Measurements from ENCODE around the gene LIMCH1.

Gene LIMCH1

DNA sequence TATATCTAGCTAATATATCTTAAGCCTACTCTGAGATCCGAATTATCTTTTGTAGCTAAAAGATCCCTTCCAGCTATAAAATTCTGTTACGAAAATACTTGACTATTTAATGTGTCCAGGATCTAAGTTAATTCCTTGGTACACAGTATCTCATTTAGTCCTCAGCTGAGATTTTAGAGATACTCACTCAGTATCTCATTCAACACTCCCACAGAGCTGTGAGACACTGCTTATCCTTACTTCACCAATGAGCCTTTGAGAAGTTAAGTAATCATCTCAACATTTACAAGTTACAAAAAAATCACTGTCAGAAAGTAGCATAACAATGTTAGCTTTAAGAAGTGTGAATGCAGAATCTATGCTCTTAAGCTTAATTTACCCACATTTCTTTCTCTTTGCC lies 76.6 kb downstream of the LIMCH1 start:
- TF ChIP-seq, protein P1, sequence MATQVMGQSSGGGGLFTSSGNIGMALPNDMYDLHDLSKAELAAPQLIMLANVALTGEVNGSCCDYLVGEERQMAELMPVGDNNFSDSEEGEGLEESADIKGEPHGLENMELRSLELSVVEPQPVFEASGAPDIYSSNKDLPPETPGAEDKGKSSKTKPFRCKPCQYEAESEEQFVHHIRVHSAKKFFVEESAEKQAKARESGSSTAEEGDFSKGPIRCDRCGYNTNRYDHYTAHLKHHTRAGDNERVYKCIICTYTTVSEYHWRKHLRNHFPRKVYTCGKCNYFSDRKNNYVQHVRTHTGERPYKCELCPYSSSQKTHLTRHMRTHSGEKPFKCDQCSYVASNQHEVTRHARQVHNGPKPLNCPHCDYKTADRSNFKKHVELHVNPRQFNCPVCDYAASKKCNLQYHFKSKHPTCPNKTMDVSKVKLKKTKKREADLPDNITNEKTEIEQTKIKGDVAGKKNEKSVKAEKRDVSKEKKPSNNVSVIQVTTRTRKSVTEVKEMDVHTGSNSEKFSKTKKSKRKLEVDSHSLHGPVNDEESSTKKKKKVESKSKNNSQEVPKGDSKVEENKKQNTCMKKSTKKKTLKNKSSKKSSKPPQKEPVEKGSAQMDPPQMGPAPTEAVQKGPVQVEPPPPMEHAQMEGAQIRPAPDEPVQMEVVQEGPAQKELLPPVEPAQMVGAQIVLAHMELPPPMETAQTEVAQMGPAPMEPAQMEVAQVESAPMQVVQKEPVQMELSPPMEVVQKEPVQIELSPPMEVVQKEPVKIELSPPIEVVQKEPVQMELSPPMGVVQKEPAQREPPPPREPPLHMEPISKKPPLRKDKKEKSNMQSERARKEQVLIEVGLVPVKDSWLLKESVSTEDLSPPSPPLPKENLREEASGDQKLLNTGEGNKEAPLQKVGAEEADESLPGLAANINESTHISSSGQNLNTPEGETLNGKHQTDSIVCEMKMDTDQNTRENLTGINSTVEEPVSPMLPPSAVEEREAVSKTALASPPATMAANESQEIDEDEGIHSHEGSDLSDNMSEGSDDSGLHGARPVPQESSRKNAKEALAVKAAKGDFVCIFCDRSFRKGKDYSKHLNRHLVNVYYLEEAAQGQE (IDR thresholded peaks at IDR 0.05; ENCODE audit: insufficient read depth in 1 of 2, low read depth in 2 of 2, low read length in 2 of 2): no peak
- TF ChIP-seq TAF1 (IDR thresholded peaks at IDR 0.05; ENCODE audit: borderline replicate concordance, insufficient read depth, low read length): no peak
- no peak for TF ChIP-seq FOXP2 (optimal IDR thresholded peaks at IDR 0.05; ENCODE audit: borderline replicate concordance, extremely low read depth, extremely low read length, insufficient read depth)
- no peak for TF ChIP-seq POLR2AphosphoS5 (IDR thresholded peaks at IDR 0.05; ENCODE audit: low read depth, low read length)
- TF ChIP-seq SIN3A (IDR thresholded peaks at IDR 0.05; ENCODE audit: borderline replicate concordance, insufficient read depth, low read length): no peak

DNA sequence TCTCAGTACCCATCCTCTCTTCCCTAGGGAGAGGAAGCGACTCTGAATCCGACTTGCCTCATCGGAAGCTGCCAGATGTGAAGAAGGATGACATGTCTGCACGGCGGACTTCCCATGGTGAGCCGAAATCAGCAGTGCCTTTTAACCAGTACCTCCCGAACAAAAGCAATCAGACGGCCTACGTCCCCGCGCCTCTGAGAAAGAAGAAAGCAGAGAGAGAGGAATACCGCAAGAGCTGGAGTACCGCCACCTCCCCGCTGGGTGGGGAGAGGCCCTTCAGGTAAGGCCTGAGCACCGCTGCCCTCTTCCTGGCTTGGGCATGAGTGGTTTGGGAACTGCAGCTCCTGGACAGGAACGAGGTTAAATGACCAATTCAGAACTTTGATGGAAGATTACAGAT lies 81.2 kb downstream of the LIMCH1 start:
- TF ChIP-seq SIN3A (IDR thresholded peaks at IDR 0.05; ENCODE audit: borderline replicate concordance, insufficient read depth, low read length): no peak
- no peak for TF ChIP-seq TAF1 (IDR thresholded peaks at IDR 0.05; ENCODE audit: borderline replicate concordance, insufficient read depth, low read length)
- TF ChIP-seq, protein P1 (IDR thresholded peaks at IDR 0.05; ENCODE audit: insufficient read depth in 1 of 2, low read depth in 2 of 2, low read length in 2 of 2): no peak
- TF ChIP-seq FOXP2 (optimal IDR thresholded peaks at IDR 0.05; ENCODE audit: borderline replicate concordance, extremely low read depth, extremely low read length, insufficient read depth): no peak
- no peak for TF ChIP-seq POLR2AphosphoS5 (IDR thresholded peaks at IDR 0.05; ENCODE audit: low read depth, low read length)

DNA sequence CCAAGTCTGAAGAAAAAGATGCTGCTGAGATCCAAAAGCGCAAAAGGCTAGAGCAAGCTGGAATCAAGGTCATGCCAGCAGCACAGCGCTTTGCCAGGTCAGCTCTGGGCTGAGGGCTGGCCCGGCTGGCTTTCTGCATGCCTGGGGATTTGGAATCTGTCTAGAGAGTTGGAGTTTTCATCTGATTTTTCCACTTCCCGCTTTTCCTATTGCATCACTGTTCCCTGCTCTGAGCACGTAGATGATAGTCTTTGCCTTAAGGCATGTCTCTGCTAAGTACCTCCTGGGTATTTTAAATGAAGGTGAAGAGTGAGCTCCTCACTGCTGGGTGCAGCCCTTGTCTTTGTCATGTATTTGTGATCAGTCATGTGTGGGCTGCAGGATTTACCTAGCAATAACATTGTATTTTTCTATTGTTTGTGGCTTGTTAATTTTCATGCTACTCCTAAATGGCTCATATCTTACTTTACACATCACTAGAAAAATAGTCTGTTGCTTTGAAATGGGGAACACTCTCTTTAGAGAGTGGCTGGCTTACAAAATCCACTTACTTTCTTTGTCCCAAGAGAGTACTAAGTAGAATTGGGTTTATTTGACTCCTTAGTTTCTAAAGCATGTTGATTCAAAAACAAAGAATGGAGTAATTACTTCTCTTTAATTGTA lies 82.8 kb downstream of the LIMCH1 start:
- no peak for TF ChIP-seq FOXP2 (optimal IDR thresholded peaks at IDR 0.05; ENCODE audit: borderline replicate concordance, extremely low read depth, extremely low read length, insufficient read depth)
- TF ChIP-seq, protein P1 (IDR thresholded peaks at IDR 0.05; ENCODE audit: insufficient read depth in 1 of 2, low read depth in 2 of 2, low read length in 2 of 2): no peak
- TF ChIP-seq POLR2AphosphoS5 (IDR thresholded peaks at IDR 0.05; ENCODE audit: low read depth, low read length): no peak
- TF ChIP-seq TAF1 (IDR thresholded peaks at IDR 0.05; ENCODE audit: borderline replicate concordance, insufficient read depth, low read length): no peak
- TF ChIP-seq SIN3A (IDR thresholded peaks at IDR 0.05; ENCODE audit: borderline replicate concordance, insufficient read depth, low read length): no peak

DNA sequence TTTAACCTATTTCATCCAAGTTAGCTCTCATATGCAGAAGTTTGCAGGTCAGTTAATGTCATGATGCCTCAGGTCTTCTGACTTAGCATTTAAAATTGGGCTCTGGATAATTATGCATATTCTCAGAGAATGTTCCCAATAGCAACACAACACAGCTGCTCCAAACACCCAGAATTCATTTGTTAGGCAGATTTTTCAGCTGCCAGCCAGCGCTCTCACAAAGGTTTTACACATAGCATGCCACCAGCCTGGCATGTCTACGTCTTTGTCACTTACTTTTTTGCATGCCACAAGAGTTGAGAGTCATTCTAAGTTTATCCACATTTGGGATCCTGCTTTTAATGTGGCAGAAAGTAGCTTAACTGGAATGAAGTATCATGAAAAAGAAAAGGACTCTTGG lies 84.8 kb downstream of the LIMCH1 start:
- TF ChIP-seq FOXP2 (optimal IDR thresholded peaks at IDR 0.05; ENCODE audit: borderline replicate concordance, extremely low read depth, extremely low read length, insufficient read depth) (no peak), SIN3A (IDR thresholded peaks at IDR 0.05; ENCODE audit: borderline replicate concordance, insufficient read depth, low read length) (no peak), TAF1 (IDR thresholded peaks at IDR 0.05; ENCODE audit: borderline replicate concordance, insufficient read depth, low read length) (no peak), POLR2AphosphoS5 (IDR thresholded peaks at IDR 0.05; ENCODE audit: low read depth, low read length) (no peak)
- TF ChIP-seq, protein P1 (IDR thresholded peaks at IDR 0.05; ENCODE audit: insufficient read depth in 1 of 2, low read depth in 2 of 2, low read length in 2 of 2): no peak

Measured in PFSK-1 (cell line).